Upper lobe of left lung (tissue), 6 donors: ENCODE results near the gene FFAR2. TPM values are rescaled to one million over a fixed set of nuclear protein-coding genes. Genes with fewer than 3 reads are reported as not detected.
A peak's percentile ranks its signal among the peaks of the same experiment; 100 is the strongest.

ENCODE experiments used
- ATAC-seq, 2 donors: fragments of 200-7000 bp; cut with Tn5 transposase; one replicate each; pipeline ENCODE4 v1.9.1; 2022; ENCODE audit warnings: mild to moderate bottlenecking in 2 of 2, moderate library complexity in 2 of 2; ENCODE audit not compliant: low FRiP score in 2 of 2
- DNase-seq, 2 donors: peaks; one replicate each; pipeline ENCODE4 v3.0.0-alpha.2; 2019 to 2020
- H3K27ac ChIP-seq, 4 donors: fragments of 200-600 bp; sonication (generic); one replicate each; pipeline ENCODE4 v1.5.1; 2016 to 2019
- H3K27me3 ChIP-seq, 4 donors: fragments of 200-600 bp; sonication (generic); one replicate each; pipeline ENCODE4 v1.5.1; 2017 to 2019
- H3K36me3 ChIP-seq, 4 donors: fragments of 200-600 bp; sonication (generic); one replicate each; pipeline ENCODE4 v1.5.1; 2016 to 2019
- H3K4me1 ChIP-seq, 4 donors: fragments of 200-600 bp; sonication (generic); one replicate each; pipeline ENCODE4 v1.5.1; 2018 to 2019
- H3K4me3 ChIP-seq, 4 donors: fragments of 200-600 bp; sonication (generic); one replicate each; pipeline ENCODE4 v1.5.1; 2017 to 2019; ENCODE audit warnings: mild to moderate bottlenecking in 2 of 4, moderate library complexity in 1 of 4
- H3K9me3 ChIP-seq, 4 donors: fragments of 200-600 bp; sonication (generic); one replicate each; pipeline ENCODE4 v1.5.1; 2018 to 2019
- EP300 ChIP-seq, 4 donors: sonication (generic); formaldehyde crosslinking; IDR thresholded peaks; one replicate each; pipeline ENCODE4 v1.5.1; 2017; ENCODE audit warnings: antibody characterized with exemption in 4 of 4, control low read depth in 2 of 4
- POLR2A ChIP-seq, 4 donors: fragments of 450-650 bp; IDR thresholded peaks; one replicate each; pipeline ENCODE4 v1.5.1; 2016 to 2017; ENCODE audit warnings: antibody characterized with exemption in 4 of 4, mild to moderate bottlenecking in 2 of 4
- POLR2AphosphoS5 ChIP-seq, 2 donors: sonication (generic); formaldehyde crosslinking; IDR thresholded peaks; one replicate each; pipeline ENCODE4 v1.5.1; 2017; ENCODE audit warnings: antibody characterized with exemption in 2 of 2
- WGBS, 2 donors: methylation state at CpG; one replicate each; pipeline ENCODE4 v1.1.5; 2017 to 2018; 5-methylcytosine and 5-hydroxymethylcytosine counted together
- total RNA-seq, 6 donors: library from RNA; depleted of rRNA in 4 of 6; stranded (reverse); fragments of >200 nt in 4 of 6; gene quantifications; one replicate each; pipeline versions ENCODE4 v1.1.0 to v1.2.1, GENCODE V29; 2016 to 2021
- TF ChIP-seq, protein P1 (sequence below), 6 experiments: fragments of 450-650 bp in 4 of 6; fragments of 200-600 bp in 2 of 6; sonication (generic) in 2 of 6; IDR thresholded peaks; one replicate each; pipeline ENCODE4 v1.5.1; 2016 to 2019; ENCODE audit warnings: antibody characterized with exemption in 6 of 6
- donor health status: DM: no; HTN: no; CAD: no; lungs with moderate emphysema.
- donor health status: DM: no; HTN: yes; CAD: no; lungs with severe emphysema.

FFAR2 gene
- total RNA-seq, 6 donors from 2014 or later, result 0.22 to 9.0 (median 2.1) TPM; not detected in 1

GRCh38 chr19:35455616-35456201 lies 7.7 kb downstream of the FFAR2 start:
- ATAC-seq (no peak), DNase-seq (no peak)
- TF ChIP-seq, protein P1, sequence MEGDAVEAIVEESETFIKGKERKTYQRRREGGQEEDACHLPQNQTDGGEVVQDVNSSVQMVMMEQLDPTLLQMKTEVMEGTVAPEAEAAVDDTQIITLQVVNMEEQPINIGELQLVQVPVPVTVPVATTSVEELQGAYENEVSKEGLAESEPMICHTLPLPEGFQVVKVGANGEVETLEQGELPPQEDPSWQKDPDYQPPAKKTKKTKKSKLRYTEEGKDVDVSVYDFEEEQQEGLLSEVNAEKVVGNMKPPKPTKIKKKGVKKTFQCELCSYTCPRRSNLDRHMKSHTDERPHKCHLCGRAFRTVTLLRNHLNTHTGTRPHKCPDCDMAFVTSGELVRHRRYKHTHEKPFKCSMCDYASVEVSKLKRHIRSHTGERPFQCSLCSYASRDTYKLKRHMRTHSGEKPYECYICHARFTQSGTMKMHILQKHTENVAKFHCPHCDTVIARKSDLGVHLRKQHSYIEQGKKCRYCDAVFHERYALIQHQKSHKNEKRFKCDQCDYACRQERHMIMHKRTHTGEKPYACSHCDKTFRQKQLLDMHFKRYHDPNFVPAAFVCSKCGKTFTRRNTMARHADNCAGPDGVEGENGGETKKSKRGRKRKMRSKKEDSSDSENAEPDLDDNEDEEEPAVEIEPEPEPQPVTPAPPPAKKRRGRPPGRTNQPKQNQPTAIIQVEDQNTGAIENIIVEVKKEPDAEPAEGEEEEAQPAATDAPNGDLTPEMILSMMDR (IDR thresholded peaks at IDR 0.05), result no peak
- TF ChIP-seq EP300 (IDR thresholded peaks at IDR 0.05) (no peak), POLR2A (IDR thresholded peaks at IDR 0.05) (no peak), POLR2AphosphoS5 (IDR thresholded peaks at IDR 0.05) (no peak)
- no peaks in the 10 kb centered on the region for H3K9me3 ChIP-seq
- WGBS, 2 donors, result 58 to 64% methylated on average over 3 of the region's 3 CpGs
- no peaks in the 10 kb centered on the region for H3K27me3 ChIP-seq
- H3K4me3 ChIP-seq, result no peak overlapping the region
- no peak overlapping the region for H3K27ac ChIP-seq
- H3K36me3 ChIP-seq, result no peaks in the 10 kb centered on the region
- peaks cover 22 to 23% (median 22%) of the 10 kb centered on the region in 4 donors for H3K4me1 ChIP-seq

DNA sequence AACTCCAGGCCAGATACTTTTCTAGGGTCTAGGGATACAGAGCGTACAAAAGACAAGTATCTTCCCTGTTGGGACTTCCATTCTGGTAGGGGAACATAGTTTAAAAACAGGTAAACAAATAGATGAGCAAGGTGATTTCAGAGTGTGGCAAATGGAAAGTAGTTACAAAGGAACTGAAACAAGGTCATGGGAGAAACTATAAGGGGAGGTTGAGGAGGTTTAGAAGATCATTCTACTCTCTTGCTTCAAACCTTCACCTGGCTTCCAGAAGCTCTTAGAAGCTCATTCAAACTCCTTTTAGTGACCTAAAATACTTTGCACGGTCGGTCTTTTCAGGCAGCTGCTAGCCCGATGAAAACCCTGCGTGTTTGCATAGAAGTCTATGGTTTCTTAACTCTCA lies 9.1 kb downstream of the FFAR2 start:
- ATAC-seq (no peak), DNase-seq (no peak)
- Histone ChIP-seq H3K4me3 (no peak overlapping the region), H3K9me3 (no peaks in the 10 kb centered on the region), H3K27ac (no peak overlapping the region), H3K36me3 (no peaks in the 10 kb centered on the region), H3K27me3 (no peaks in the 10 kb centered on the region), H3K4me1 (peaks cover 30 to 37% (median 34%) of the 10 kb centered on the region in 4 donors)
- TF ChIP-seq POLR2A (IDR thresholded peaks at IDR 0.05), result no peak
- TF ChIP-seq, protein P1 (IDR thresholded peaks at IDR 0.05), result no peak
- TF ChIP-seq EP300 (IDR thresholded peaks at IDR 0.05), result no peak
- no peak for TF ChIP-seq POLR2AphosphoS5 (IDR thresholded peaks at IDR 0.05)
- 80 to 92% methylated on average over 5 of the region's 5 CpGs for WGBS, 2 donors

DNA sequence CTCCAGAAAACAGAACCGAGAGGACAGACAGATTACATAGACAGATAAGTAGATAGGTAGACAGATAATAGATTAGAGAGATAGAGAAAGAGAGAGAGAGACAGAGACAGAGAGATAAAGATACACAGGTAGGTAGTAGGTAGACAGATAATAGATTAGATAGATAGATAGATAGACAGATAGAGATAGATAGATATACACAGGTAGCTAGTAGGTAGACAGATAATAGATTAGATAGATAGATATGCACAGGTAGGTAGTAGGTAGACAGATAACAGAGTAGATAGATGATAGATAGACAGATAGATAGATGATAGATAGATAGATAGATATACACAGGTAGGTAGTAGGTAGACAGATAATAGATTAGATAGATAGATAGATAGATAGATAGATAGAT lies 10.1 kb downstream of the FFAR2 start:
- no peaks in the 10 kb centered on the region for H3K9me3 ChIP-seq
- no peak overlapping the region for H3K4me3 ChIP-seq
- no peak for ATAC-seq
- no peaks in the 10 kb centered on the region for H3K27me3 ChIP-seq
- no peak for TF ChIP-seq POLR2AphosphoS5 (IDR thresholded peaks at IDR 0.05)
- TF ChIP-seq POLR2A (IDR thresholded peaks at IDR 0.05), result no peak
- no peak for TF ChIP-seq EP300 (IDR thresholded peaks at IDR 0.05)
- TF ChIP-seq, protein P1 (IDR thresholded peaks at IDR 0.05), result no peak
- H3K36me3 ChIP-seq, result no peaks in the 10 kb centered on the region
- no peak for DNase-seq
- 63 to 72% methylated on average over 1 of the region's 1 CpG for WGBS, 2 donors
- peaks cover 40 to 47% (median 44%) of the 10 kb centered on the region in 4 donors for H3K4me1 ChIP-seq
- no peak overlapping the region for H3K27ac ChIP-seq

- H3K27ac ChIP-seq, result peak overlapping the region; percentile 50 to 75 (median 61)
- peak in 1 of 2 donors; percentile 42 for DNase-seq
- peaks cover 42 to 50% (median 47%) of the 10 kb centered on the region in 4 donors for H3K4me1 ChIP-seq
Measured at GRCh38 chr19:35458731-35459391, 10.8 kb downstream of the FFAR2 start.

More at GRCh38 chr19:35458731-35459391, 10.8 kb downstream of the FFAR2 start:
- no peak for TF ChIP-seq EP300 (IDR thresholded peaks at IDR 0.05)
- no peak for TF ChIP-seq POLR2AphosphoS5 (IDR thresholded peaks at IDR 0.05)
- TF ChIP-seq, protein P1 (IDR thresholded peaks at IDR 0.05), result no peak
- no peak for TF ChIP-seq POLR2A (IDR thresholded peaks at IDR 0.05)
- 7 to 17% methylated on average over 10 of the region's 10 CpGs for WGBS, 2 donors
- H3K4me3 ChIP-seq, result no peak overlapping the region
- H3K9me3 ChIP-seq, result no peaks in the 10 kb centered on the region
- no peaks in the 10 kb centered on the region for H3K27me3 ChIP-seq
- ATAC-seq, result peak; percentile 38 to 60
- no peaks in the 10 kb centered on the region for H3K36me3 ChIP-seq
